A549 (cell line): ENCODE measurements around the gene GPR15. TPM values are rescaled to one million over a fixed set of nuclear protein-coding genes. Genes with fewer than 3 reads are reported as not detected.

Source experiments
- ATAC-seq, 2 experiments: fragments of 200-7000 bp in 1 of 2; fragments of >200 bp in 1 of 2; cut with Nextera tagmentation in 1 of 2; cut with Tn5 transposase in 1 of 2; 3 replicates each; pipeline versions ENCODE4 v1.8.0 to v1.9.1; 2018 to 2020; ENCODE audit warnings: mild to moderate bottlenecking in 1 of 2, moderate library complexity in 1 of 2
- CTCF ChIA-PET: fragments of 300-600 bp; sonication (Branson Sonifier 250); formaldehyde crosslinking; extraction: SDS; loops from one replicate; lab custom pipeline; 2021; ENCODE audit warnings: antibody characterized with exemption, inconsistent platforms; lab: Yijun Ruan, JAX
- POLR2A ChIA-PET: fragments of 350-600 bp; formaldehyde crosslinking; extraction: SDS; loops from one replicate; lab custom pipeline; 2021; ENCODE audit warnings: antibody characterized with exemption, inconsistent platforms; lab: Yijun Ruan, JAX
- DNase-seq, 2 experiments: peaks; one replicate each; pipeline versions ENCODE4 v3.0.0 to v3.0.0-alpha.2; 2011 to 2016; ENCODE audit warnings: low read depth in 1 of 2, low spot score in 1 of 2
- FAIRE-seq: peaks from 2 replicates; lab custom pipeline; 2011; peaks lifted over from hg19 to GRCh38; lab: Jason Lieb, UNC
- H3K27ac ChIP-seq, 2 experiments: fragments of >200 bp; sonication (Bioruptor Twin); formaldehyde crosslinking; 3 replicates each; pipeline ENCODE4 v1.5.1; 2016 to 2017
- H3K4me1 ChIP-seq: fragments of >200 bp; sonication (Bioruptor Twin); formaldehyde crosslinking; 3 replicates; pipeline ENCODE4 v1.6.1; 2016
- H3K4me2 ChIP-seq: fragments of >200 bp; sonication (Bioruptor Twin); formaldehyde crosslinking; 3 replicates; pipeline ENCODE4 v1.6.1; 2016
- H3K4me3 ChIP-seq: fragments of >200 bp; sonication (Bioruptor Twin); formaldehyde crosslinking; 3 replicates; pipeline ENCODE4 v1.5.1; 2016
- H3K9me3 ChIP-seq: fragments of >200 bp; sonication (Bioruptor Twin); formaldehyde crosslinking; 3 replicates; pipeline ENCODE4 v1.6.1; 2016
- CBX8 ChIP-seq: fragments of 200-600 bp; sonication (generic); IDR thresholded peaks from 2 replicates; pipeline ENCODE4 v1.6.1; 2016
- FOSB ChIP-seq: fragments of 250-450 bp; sonication (Bioruptor Pico); IDR thresholded peaks from 2 replicates; pipeline ENCODE4 v1.5.0; 2020; ENCODE audit warnings: mild to moderate bottlenecking, moderate library complexity
- FOXS1 ChIP-seq: fragments of 250-450 bp; sonication (Bioruptor Pico); IDR thresholded peaks from 2 replicates; pipeline ENCODE4 v1.5.0; 2020; ENCODE audit warnings: mild to moderate bottlenecking, moderate library complexity
- GATA3 ChIP-seq: IDR thresholded peaks from 2 replicates; pipeline ENCODE4 v1.6.1; 2012; ENCODE audit warnings: borderline replicate concordance
- HEYL ChIP-seq: fragments of 250-450 bp; sonication (Bioruptor Pico); IDR thresholded peaks from 2 replicates; pipeline ENCODE4 v1.8.0; 2021; ENCODE audit warnings: mild to moderate bottlenecking, moderate library complexity
- JUNB ChIP-seq: fragments of >200 bp; sonication (Bioruptor Twin); formaldehyde crosslinking; IDR thresholded peaks from 2 replicates; pipeline ENCODE4 v1.6.1; 2016
- KDM5A ChIP-seq: fragments of 200-600 bp; sonication (generic); IDR thresholded peaks from 2 replicates; pipeline ENCODE4 v1.6.1; 2016; ENCODE audit warnings: antibody characterized with exemption, mild to moderate bottlenecking
- MYC ChIP-seq: IDR thresholded peaks from 2 replicates; pipeline ENCODE4 v1.6.1; 2012; ENCODE audit warnings: mild to moderate bottlenecking, inconsistent platforms, low read length, improper control_type of control experiment, borderline replicate concordance
- NFE2L2 ChIP-seq: fragments of 150-350 bp; conservative IDR thresholded peaks from 2 replicates; pipeline ENCODE4 v1.6.1; 2014; ENCODE audit warnings: low read length
- NR3C1 ChIP-seq: fragments of >200 bp; sonication (Bioruptor Twin); formaldehyde crosslinking; IDR thresholded peaks from 3 replicates; pipeline ENCODE4 v1.6.1; 2017
- PHF8 ChIP-seq: fragments of 200-600 bp; sonication (generic); IDR thresholded peaks from 2 replicates; pipeline ENCODE4 v1.6.1; 2016; ENCODE audit warnings: low read depth, mild to moderate bottlenecking, antibody characterized with exemption, moderate library complexity, borderline replicate concordance
- POLR2AphosphoS2 ChIP-seq: conservative IDR thresholded peaks from 2 replicates; pipeline ENCODE4 v1.6.1; 2012; ENCODE audit warnings: low read length, improper control_type of control experiment, inconsistent platforms
- RARB ChIP-seq: fragments of 250-450 bp; sonication (Bioruptor Pico); IDR thresholded peaks from 2 replicates; pipeline ENCODE4 v1.8.0; 2021; ENCODE audit warnings: mild to moderate bottlenecking, moderate library complexity
- SMC3 ChIP-seq: fragments of >200 bp; sonication (Bioruptor Twin); formaldehyde crosslinking; IDR thresholded peaks from 3 replicates; pipeline ENCODE4 v1.6.1; 2018; ENCODE audit warnings: inconsistent platforms
- ZSCAN20 ChIP-seq: fragments of 250-450 bp; sonication (Bioruptor Pico); IDR thresholded peaks from 2 replicates; pipeline ENCODE4 v1.8.0; 2022; ENCODE audit warnings: mild to moderate bottlenecking, moderate library complexity
- WGBS: methylation state at CpG from one replicate; pipeline ENCODE4 v1.1.6; 2017; ENCODE audit errors: missing lambda C conversion rate; 5-methylcytosine and 5-hydroxymethylcytosine counted together
- polyA plus RNA-seq, 4 experiments: library from polyadenylated mRNA; depleted of rRNA in 3 of 4; stranded (reverse); fragments of >200 nt; fragmentation: RNase III in 1 of 4; extraction: RNeasy Plus Mini Kit Qiagen cat#74134 plus additional on column Dnase treatment in 1 of 4; gene quantifications; 2 replicates in 3 of 4; 3 replicates in 1 of 4; pipeline ENCODE4 v1.2.3, GENCODE V29; 2011 to 2017
- TF ChIP-seq, protein P1 (sequence below): IDR thresholded peaks from 2 replicates; pipeline ENCODE4 v1.6.1; 2012; ENCODE audit warnings: low read depth, borderline replicate concordance
- TF ChIP-seq, protein P2 (sequence below): fragments of 150-350 bp; IDR thresholded peaks from 2 replicates; pipeline ENCODE4 v1.6.1; 2014; ENCODE audit warnings: low read depth, mild to moderate bottlenecking, low read length
- TF ChIP-seq, protein P3 (sequence below): fragments of >200 bp; sonication (Bioruptor Twin); formaldehyde crosslinking; IDR thresholded peaks from 2 replicates; pipeline ENCODE4 v1.6.1; 2016
- TF ChIP-seq, protein P4 (sequence below): fragments of 250-450 bp; sonication (Bioruptor Pico); IDR thresholded peaks from 2 replicates; pipeline ENCODE4 v1.5.0; 2020; ENCODE audit warnings: low read depth, mild to moderate bottlenecking, moderate library complexity
- TF ChIP-seq, protein P5 (sequence below): fragments of 450-650 bp; IDR thresholded peaks from 2 replicates; pipeline ENCODE4 v1.6.1; 2014; ENCODE audit warnings: antibody characterized with exemption
- TF ChIP-seq, protein P6 (sequence below): IDR thresholded peaks from 2 replicates; pipeline ENCODE4 v1.6.1; 2012

Gene GPR15
- polyA plus RNA-seq, 2 of the 4 experiments (the other 2 are of a cell fraction), result not detected

DNA sequence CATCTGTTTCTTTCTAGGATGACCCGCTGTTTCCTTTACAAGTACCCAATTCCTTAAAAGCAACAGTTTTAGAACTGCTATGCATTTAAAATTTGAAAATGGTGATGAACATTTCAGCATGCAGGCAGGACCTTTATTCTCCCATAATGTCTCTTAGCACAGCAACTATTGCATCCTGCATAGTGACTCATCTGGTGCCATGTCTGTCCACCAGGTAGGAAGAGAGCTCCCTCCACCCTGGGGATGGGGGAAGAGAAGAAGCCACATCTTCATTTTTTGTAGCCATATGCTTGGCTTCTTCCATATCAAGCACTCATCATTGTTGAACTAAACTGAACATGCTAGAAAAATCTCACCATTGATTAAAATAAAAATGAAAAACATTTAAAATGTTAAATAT, 9.9 kb downstream of the GPR15 start (continued):
- no peak for TF ChIP-seq JUNB
- TF ChIP-seq, protein P1, sequence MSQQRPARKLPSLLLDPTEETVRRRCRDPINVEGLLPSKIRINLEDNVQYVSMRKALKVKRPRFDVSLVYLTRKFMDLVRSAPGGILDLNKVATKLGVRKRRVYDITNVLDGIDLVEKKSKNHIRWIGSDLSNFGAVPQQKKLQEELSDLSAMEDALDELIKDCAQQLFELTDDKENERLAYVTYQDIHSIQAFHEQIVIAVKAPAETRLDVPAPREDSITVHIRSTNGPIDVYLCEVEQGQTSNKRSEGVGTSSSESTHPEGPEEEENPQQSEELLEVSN, result no peak
- TF ChIP-seq, protein P2, sequence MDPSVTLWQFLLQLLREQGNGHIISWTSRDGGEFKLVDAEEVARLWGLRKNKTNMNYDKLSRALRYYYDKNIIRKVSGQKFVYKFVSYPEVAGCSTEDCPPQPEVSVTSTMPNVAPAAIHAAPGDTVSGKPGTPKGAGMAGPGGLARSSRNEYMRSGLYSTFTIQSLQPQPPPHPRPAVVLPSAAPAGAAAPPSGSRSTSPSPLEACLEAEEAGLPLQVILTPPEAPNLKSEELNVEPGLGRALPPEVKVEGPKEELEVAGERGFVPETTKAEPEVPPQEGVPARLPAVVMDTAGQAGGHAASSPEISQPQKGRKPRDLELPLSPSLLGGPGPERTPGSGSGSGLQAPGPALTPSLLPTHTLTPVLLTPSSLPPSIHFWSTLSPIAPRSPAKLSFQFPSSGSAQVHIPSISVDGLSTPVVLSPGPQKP, result no peak
- no peak for TF ChIP-seq NFE2L2
- no peak for TF ChIP-seq GATA3
- no peak for TF ChIP-seq SMC3
- TF ChIP-seq HEYL (CRISPR knock-in tag), result no peak

DNA sequence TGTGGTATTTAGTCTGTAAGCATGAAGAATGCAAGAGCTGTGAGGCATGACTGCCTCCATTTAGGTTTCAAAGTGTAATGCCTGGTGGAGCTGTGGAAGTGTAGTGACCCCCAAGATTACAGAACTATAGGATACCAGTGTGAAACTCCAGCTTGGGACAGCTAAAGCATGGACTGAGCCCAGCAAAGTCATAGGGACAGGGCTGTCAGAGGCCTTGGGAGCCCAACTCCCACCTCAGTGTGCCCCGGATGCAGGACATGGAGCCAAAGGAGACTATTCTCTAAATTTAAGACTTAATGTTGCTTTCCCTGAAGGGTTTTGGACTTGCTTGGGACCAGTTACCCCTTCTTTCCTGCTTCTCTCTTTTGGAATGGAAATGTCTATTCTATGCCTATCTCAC, 10.8 kb downstream of the GPR15 start:
- no peak for TF ChIP-seq NR3C1
- TF ChIP-seq ZSCAN20 (CRISPR knock-in tag), result no peak
- TF ChIP-seq NFE2L2, result no peak
- no peak for TF ChIP-seq GATA3
- TF ChIP-seq, all 56 proteins: peak for 0
- ChIA-PET POLR2A (no interaction called here), CTCF (interaction anchor here (2.3 kb wide), 1 partner anchor 10 kb away, joined by 5 read pairs; the partner anchor contains the start of gene GPR15)
- Histone ChIP-seq H3K4me1 (no peaks in the 10 kb centered on the region), H3K9me3 (no peaks in the 10 kb centered on the region), H3K4me3 (no peak overlapping the region), H3K4me2 (no peak overlapping the region), H3K27ac (no peak overlapping the region)
- 85% methylated on average over 1 of the region's 1 CpG for WGBS
- ATAC-seq, result peak; percentile 34 to 36; a peak in 2 of 6 replicates
- FAIRE-seq, result no peak
- no peak for DNase-seq

DNA sequence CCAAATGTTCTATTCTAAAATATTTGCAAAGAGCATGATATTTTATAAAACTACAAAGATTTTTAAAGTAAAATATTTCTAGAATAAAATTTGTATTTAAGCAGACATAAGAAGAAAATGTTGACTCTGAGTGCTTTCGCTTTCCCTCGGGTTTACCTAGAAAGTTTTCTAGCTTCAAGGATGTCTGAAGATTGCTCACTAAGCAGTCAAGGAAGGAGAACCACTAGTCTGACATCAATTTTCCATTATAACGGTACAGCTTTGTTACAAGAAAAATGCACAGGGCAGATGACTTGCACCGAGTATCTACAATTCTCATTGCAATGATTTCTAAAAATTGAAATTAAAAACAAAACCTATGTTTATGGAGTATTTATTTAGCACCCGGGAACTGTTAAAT, 14.2 kb downstream of the GPR15 start:
- ChIA-PET CTCF (no interaction called here), POLR2A (no interaction called here)
- no peaks in the 10 kb centered on the region for H3K9me3 ChIP-seq
- FAIRE-seq (no peak), ATAC-seq (no peak), DNase-seq (no peak)
- H3K27ac ChIP-seq, result no peak overlapping the region
- H3K4me3 ChIP-seq, result no peak overlapping the region
- TF ChIP-seq HEYL (CRISPR knock-in tag) (no peak), RARB (CRISPR knock-in tag) (no peak), PHF8 (no peak), POLR2AphosphoS2 (no peak), SMC3 (no peak), MYC (no peak), FOSB (CRISPR knock-in tag) (no peak), CBX8 (no peak), GATA3 (no peak), KDM5A (no peak), ZSCAN20 (CRISPR knock-in tag) (no peak), FOXS1 (CRISPR knock-in tag) (no peak)
- TF ChIP-seq, protein P3, sequence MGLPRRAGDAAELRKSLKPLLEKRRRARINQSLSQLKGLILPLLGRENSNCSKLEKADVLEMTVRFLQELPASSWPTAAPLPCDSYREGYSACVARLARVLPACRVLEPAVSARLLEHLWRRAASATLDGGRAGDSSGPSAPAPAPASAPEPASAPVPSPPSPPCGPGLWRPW, result no peak
- TF ChIP-seq, protein P4, sequence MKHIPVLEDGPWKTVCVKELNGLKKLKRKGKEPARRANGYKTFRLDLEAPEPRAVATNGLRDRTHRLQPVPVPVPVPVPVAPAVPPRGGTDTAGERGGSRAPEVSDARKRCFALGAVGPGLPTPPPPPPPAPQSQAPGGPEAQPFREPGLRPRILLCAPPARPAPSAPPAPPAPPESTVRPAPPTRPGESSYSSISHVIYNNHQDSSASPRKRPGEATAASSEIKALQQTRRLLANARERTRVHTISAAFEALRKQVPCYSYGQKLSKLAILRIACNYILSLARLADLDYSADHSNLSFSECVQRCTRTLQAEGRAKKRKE (CRISPR knock-in tag), result no peak
- TF ChIP-seq, protein P5, sequence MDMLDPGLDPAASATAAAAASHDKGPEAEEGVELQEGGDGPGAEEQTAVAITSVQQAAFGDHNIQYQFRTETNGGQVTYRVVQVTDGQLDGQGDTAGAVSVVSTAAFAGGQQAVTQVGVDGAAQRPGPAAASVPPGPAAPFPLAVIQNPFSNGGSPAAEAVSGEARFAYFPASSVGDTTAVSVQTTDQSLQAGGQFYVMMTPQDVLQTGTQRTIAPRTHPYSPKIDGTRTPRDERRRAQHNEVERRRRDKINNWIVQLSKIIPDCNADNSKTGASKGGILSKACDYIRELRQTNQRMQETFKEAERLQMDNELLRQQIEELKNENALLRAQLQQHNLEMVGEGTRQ, result no peak
- TF ChIP-seq, protein P6, sequence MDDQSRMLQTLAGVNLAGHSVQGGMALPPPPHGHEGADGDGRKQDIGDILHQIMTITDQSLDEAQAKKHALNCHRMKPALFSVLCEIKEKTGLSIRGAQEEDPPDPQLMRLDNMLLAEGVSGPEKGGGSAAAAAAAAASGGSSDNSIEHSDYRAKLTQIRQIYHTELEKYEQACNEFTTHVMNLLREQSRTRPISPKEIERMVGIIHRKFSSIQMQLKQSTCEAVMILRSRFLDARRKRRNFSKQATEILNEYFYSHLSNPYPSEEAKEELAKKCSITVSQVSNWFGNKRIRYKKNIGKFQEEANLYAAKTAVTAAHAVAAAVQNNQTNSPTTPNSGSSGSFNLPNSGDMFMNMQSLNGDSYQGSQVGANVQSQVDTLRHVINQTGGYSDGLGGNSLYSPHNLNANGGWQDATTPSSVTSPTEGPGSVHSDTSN, result no peak
- H3K4me1 ChIP-seq, result no peaks in the 10 kb centered on the region
- WGBS, result 28% methylated on average over 5 of the region's 5 CpGs
- peak overlapping the region; percentile 7; the same call in 1 of the 3 replicates for H3K4me2 ChIP-seq
